ENCODE results near the gene ZG16. TPM values are rescaled to one million over a fixed set of nuclear protein-coding genes. Genes with fewer than 3 reads are reported as not detected.
A peak's percentile ranks its signal among the peaks of the same experiment; 100 is the strongest.
"Not testable (repeated sequence)": the region's sequence is repeated elsewhere in the genome, so short reads cannot be mapped to it uniquely, and the experiment has no call there.

Gene ZG16
- total RNA-seq, 1 donor from 2014 or later: not detected

DNA sequence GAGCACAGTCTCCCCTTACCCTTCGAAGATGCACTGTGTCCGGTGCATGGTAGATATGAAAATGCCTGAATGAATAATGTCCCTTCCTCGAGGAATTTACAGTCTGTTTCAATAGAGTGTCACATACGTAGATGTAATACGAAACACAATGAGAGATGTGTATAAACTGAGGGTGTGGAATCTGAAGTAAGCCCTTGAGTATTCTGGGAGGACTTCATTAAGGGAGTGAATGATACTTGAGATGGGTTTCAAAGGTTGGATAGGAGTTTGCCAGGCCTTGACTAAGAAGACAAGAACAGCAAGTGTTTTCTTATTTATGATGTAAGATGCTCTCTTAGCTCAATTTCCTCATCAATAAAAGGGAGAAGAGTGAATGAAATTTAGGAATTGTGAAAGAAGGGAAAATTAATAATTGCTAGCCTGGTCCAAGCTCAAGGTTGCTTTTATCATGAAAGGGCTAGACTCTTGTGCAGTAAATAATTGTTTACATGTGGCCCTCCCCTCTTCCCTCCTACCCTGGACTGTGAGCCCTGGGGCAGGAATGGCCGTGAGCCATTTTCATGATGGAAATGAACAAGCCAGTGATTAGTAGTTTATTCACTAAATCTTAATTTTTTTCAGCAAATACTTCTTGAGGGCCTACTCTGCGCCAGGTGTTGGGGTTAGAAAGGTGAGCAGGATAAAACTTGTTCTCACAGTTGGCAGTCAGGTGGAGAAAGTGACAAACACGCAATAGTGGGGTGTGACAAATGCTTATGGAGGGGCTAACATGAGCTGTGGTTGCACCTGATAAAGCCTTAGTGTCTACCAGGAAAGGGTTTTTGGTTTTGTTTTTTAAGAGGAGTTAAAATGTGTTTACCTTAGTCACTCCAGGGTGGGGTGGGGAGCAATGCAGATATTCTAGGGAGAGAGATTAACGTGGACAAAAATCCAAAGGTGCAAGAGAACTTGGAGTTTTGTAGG is 14.1 kb downstream of the ZG16 start:
- Histone ChIP-seq H3K9me3 (no peaks in the 10 kb centered on the region), H3K4me3 (peak overlapping the region; percentile 83), H3K4me1 (peaks cover 18% of the 10 kb centered on the region), H3K36me3 (peaks cover 3% of the 10 kb centered on the region), H3K27ac (no peak overlapping the region), H3K27me3 (ENCODE audit: low read depth) (no peaks in the 10 kb centered on the region)
- TF ChIP-seq CTCF (IDR thresholded peaks at IDR 0.05): no peak
- ATAC-seq: no peak
- intact Hi-C loops (cut with DNase I): no loop called here
- DNase-seq: no peak

DNA sequence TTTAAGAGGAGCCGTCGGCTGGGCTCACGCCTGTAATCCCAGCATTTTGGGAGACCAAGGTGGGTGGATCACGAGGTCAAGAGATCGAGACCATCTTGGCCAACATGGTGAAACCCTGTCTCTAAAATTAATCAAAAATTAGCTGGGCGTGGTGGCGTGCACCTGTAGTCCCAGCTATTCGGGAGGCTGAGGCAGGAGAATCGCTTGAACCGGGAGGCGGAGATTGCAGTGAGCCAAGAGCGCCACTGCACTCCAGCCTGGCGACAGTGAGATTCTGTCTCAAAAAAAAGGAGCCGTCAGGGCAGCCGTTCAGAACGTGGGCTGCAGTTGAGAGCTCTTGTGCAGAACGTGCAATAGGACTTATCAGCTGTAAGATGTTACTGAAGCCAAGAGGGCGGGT is 15.1 kb downstream of the ZG16 start:
- DNase-seq; H3K9me3 ChIP-seq; H3K4me3 ChIP-seq; H3K27me3 ChIP-seq (ENCODE audit: low read depth); intact Hi-C loops (cut with DNase I); ATAC-seq; H3K27ac ChIP-seq: not testable (repeated sequence)
- Histone ChIP-seq H3K4me1 (peaks cover 18% of the 10 kb centered on the region), H3K36me3 (peaks cover 12% of the 10 kb centered on the region)

DNA sequence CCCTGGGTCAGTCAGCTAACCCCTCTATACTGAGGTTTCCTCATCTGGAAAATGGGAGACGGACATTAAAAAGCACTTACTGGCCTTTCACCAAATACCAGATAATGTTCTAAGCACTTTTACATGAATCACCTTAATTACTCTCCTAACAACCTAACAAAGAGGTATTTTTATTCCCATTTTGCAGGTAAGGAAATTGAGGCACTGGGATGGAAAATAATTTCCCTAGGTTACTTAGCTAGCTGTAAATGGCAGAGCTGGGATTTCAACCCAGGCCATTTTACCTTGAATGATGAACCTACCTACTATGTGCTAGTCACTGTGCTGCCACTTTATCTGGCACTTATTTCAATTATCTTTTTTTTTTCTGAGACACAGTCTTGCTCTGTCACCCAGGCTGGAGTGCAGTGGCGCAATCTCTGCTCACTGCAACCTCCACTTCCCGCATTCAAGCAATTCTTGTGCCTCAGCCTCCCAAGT is 16.2 kb downstream of the ZG16 start:
- no peak for DNase-seq
- H3K36me3 ChIP-seq: peaks cover 22% of the 10 kb centered on the region
- ATAC-seq: no peak
- H3K4me1 ChIP-seq: peaks cover 18% of the 10 kb centered on the region
- intact Hi-C loops (cut with DNase I): no loop called here
- H3K9me3 ChIP-seq: no peaks in the 10 kb centered on the region
- H3K27ac ChIP-seq: no peak overlapping the region
- TF ChIP-seq CTCF (IDR thresholded peaks at IDR 0.05): no peak
- no peak overlapping the region for H3K4me3 ChIP-seq
- no peaks in the 10 kb centered on the region for H3K27me3 ChIP-seq (ENCODE audit: low read depth)

DNA sequence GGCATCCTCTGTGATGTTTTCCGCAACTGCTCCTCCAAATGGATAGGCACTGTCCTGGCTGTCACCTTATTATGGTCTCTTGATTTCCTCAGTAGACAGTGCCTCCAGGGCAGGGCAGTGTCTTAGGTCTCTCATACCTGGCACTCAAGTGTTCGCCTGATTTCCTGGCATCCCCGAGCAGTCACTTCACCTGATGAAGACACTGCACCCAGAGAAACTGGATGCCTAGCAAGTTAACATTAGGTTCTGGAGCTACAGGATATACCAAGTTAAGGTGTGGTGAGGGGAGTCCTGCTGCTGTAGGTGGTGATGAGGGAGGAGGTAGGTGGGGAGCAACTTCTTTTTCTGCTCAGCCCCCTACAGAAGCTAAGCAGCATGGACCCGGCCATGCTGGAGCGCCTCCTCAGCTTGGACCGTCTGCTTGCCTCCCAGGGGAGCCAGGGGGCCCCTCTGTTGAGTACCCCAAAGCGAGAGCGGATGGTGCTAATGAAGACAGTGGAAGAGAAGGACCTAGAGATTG is 24.4 kb downstream of the ZG16 start:
- Histone ChIP-seq H3K9me3 (no peaks in the 10 kb centered on the region), H3K36me3 (peaks cover 24% of the 10 kb centered on the region), H3K27me3 (ENCODE audit: low read depth) (no peaks in the 10 kb centered on the region), H3K4me1 (peaks cover 14% of the 10 kb centered on the region), H3K27ac (no peak overlapping the region), H3K4me3 (no peak overlapping the region)
- intact Hi-C loops (cut with DNase I): no loop called here
- no peak for DNase-seq
- ATAC-seq: no peak
- TF ChIP-seq CTCF (IDR thresholded peaks at IDR 0.05): no peak

GRCh38 chr16:29804020-29804419 is 26.0 kb downstream of the ZG16 start:
- Histone ChIP-seq H3K4me1 (peaks cover 28% of the 10 kb centered on the region), H3K27ac (peak overlapping the region; percentile 97), H3K27me3 (ENCODE audit: low read depth) (no peaks in the 10 kb centered on the region), H3K9me3 (no peaks in the 10 kb centered on the region), H3K36me3 (peaks cover 18% of the 10 kb centered on the region), H3K4me3 (peak overlapping the region; percentile 97)
- DNase-seq: no peak
- intact Hi-C loops (cut with DNase I): no loop called here
- no peak for ATAC-seq
- no peak for TF ChIP-seq CTCF (IDR thresholded peaks at IDR 0.05)
